ENCODE data around the gene TMEM59L. TPM values are rescaled to one million over a fixed set of nuclear protein-coding genes. Genes with fewer than 3 reads are reported as not detected.
"Not testable (repeated sequence)": the region's sequence is repeated elsewhere in the genome, so short reads cannot be mapped to it uniquely, and the experiment has no call there.

TMEM59L gene
- total RNA-seq, 1 donor from 2014 or later = 12.0 TPM

- peak; percentile 89 for DNase-seq
These were observed 18.4 kb upstream of the TMEM59L start for GRCh38 chr19:18594096-18594823.

GRCh38 chr19:18594824-18595373 lies 17.8 kb upstream of the TMEM59L start:
- no peak for DNase-seq

- DNase-seq = no peak
These were observed 17.2 kb upstream of the TMEM59L start for GRCh38 chr19:18595475-18595874.

GRCh38 chr19:18596752-18597157 lies 15.9 kb upstream of the TMEM59L start:
- DNase-seq = no peak

GRCh38 chr19:18597809-18598660 lies 14.6 kb upstream of the TMEM59L start:
- no peak for DNase-seq

- DNase-seq = no peak
These were observed 13.2 kb upstream of the TMEM59L start for GRCh38 chr19:18599485-18599884.

- not testable (repeated sequence) for DNase-seq
These were observed 11.8 kb upstream of the TMEM59L start for GRCh38 chr19:18600692-18601397.

GRCh38 chr19:18601875-18602274 lies 10.8 kb upstream of the TMEM59L start:
- no peak for DNase-seq

- DNase-seq = no peak
These were observed 9.3 kb upstream of the TMEM59L start for GRCh38 chr19:18603255-18603957.

GRCh38 chr19:18603958-18604819 lies 8.5 kb upstream of the TMEM59L start:
- DNase-seq = no peak

GRCh38 chr19:18604820-18605159 lies 7.9 kb upstream of the TMEM59L start:
- DNase-seq = no peak

GRCh38 chr19:18605196-18605545 lies 7.5 kb upstream of the TMEM59L start:
- DNase-seq = no peak

GRCh38 chr19:18605546-18606280 lies 7.0 kb upstream of the TMEM59L start:
- DNase-seq = no peak

- no peak for DNase-seq
These were observed 6.1 kb upstream of the TMEM59L start, which contains the start of gene CRLF1 for GRCh38 chr19:18606281-18607225. CRLF1 (minus strand) TSS chr19:18606799; CDS start chr19:18606656, 143 bp downstream.

GRCh38 chr19:18607226-18608101 lies 5.2 kb upstream of the TMEM59L start:
- DNase-seq = no peak

GRCh38 chr19:18608102-18608804 lies 4.4 kb upstream of the TMEM59L start:
- DNase-seq = no peak
